ENCODE data around the gene TYW1B.

GRCh38 chr7:72781631-72782030, 46.4 kb downstream of the TYW1B start:
- TF ChIP-seq, protein P1, sequence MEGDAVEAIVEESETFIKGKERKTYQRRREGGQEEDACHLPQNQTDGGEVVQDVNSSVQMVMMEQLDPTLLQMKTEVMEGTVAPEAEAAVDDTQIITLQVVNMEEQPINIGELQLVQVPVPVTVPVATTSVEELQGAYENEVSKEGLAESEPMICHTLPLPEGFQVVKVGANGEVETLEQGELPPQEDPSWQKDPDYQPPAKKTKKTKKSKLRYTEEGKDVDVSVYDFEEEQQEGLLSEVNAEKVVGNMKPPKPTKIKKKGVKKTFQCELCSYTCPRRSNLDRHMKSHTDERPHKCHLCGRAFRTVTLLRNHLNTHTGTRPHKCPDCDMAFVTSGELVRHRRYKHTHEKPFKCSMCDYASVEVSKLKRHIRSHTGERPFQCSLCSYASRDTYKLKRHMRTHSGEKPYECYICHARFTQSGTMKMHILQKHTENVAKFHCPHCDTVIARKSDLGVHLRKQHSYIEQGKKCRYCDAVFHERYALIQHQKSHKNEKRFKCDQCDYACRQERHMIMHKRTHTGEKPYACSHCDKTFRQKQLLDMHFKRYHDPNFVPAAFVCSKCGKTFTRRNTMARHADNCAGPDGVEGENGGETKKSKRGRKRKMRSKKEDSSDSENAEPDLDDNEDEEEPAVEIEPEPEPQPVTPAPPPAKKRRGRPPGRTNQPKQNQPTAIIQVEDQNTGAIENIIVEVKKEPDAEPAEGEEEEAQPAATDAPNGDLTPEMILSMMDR (IDR thresholded peaks at IDR 0.05; ENCODE audit: low read depth, low read length, poor library complexity, severe bottlenecking): no peak
- no peak for TF ChIP-seq EZH2phosphoT487 (IDR thresholded peaks at IDR 0.05; ENCODE audit: borderline replicate concordance, low read length)
